Stimulated activated memory B cell treated with anti-CD40 and anti-IgM and Interleukin-4, amounts not matched to agents 10 μg/mL and 1 μg/mL and 100 μg/mL, for 72 hours (primary cell): ENCODE results near the gene ICAM5.
A peak's percentile ranks its signal among the peaks of the same experiment; 100 is the strongest.

ENCODE experiments used
- ATAC-seq: fragments of 150-1000 bp; cut with Tn5 transposase; 2 replicates; pipeline ENCODE4 v1.10.0; 2021
- H3K27ac Mint-ChIP-seq: one replicate; pipeline ENCODE4 v1.8.0; 2022; ENCODE audit warnings: mild to moderate bottlenecking, mixed read lengths
- H3K27me3 Mint-ChIP-seq: one replicate; pipeline ENCODE4 v1.8.0; 2022; ENCODE audit warnings: mixed read lengths
- H3K36me3 Mint-ChIP-seq: one replicate; pipeline ENCODE4 v1.8.0; 2022; ENCODE audit warnings: mixed read lengths
- H3K4me1 Mint-ChIP-seq: one replicate; pipeline ENCODE4 v1.8.0; 2022; ENCODE audit warnings: mixed read lengths
- H3K4me3 Mint-ChIP-seq: one replicate; pipeline ENCODE4 v1.8.0; 2022; ENCODE audit warnings: mild to moderate bottlenecking, moderate library complexity, mixed read lengths
- H3K9me3 Mint-ChIP-seq: one replicate; pipeline ENCODE4 v1.8.0; 2022; ENCODE audit warnings: mixed read lengths

Gene ICAM5

GRCh38 chr19:10283301-10284064 lies 6.3 kb upstream of the ICAM5 start:
- H3K4me3 Mint-ChIP-seq: no peak overlapping the region
- no peak for ATAC-seq
- H3K36me3 Mint-ChIP-seq: peaks cover 55% of the 10 kb centered on the region
- no peak overlapping the region for H3K27ac Mint-ChIP-seq
- peaks cover 2% of the 10 kb centered on the region for H3K9me3 Mint-ChIP-seq
- peaks cover 10% of the 10 kb centered on the region for H3K27me3 Mint-ChIP-seq
- peaks cover 54% of the 10 kb centered on the region for H3K4me1 Mint-ChIP-seq

GRCh38 chr19:10284065-10284959 lies 5.4 kb upstream of the ICAM5 start:
- H3K4me3 Mint-ChIP-seq: no peak overlapping the region
- H3K27me3 Mint-ChIP-seq: peaks cover 18% of the 10 kb centered on the region
- ATAC-seq: no peak
- H3K4me1 Mint-ChIP-seq: peaks cover 54% of the 10 kb centered on the region
- peaks cover 46% of the 10 kb centered on the region for H3K36me3 Mint-ChIP-seq
- no peak overlapping the region for H3K27ac Mint-ChIP-seq
- H3K9me3 Mint-ChIP-seq: peaks cover 2% of the 10 kb centered on the region

GRCh38 chr19:10284960-10285278 lies 4.8 kb upstream of the ICAM5 start:
- Mint-ChIP-seq H3K36me3 (peaks cover 40% of the 10 kb centered on the region), H3K4me1 (peaks cover 50% of the 10 kb centered on the region), H3K9me3 (peaks cover 2% of the 10 kb centered on the region), H3K4me3 (no peak overlapping the region), H3K27me3 (peaks cover 20% of the 10 kb centered on the region), H3K27ac (no peak overlapping the region)
- no peak for ATAC-seq

- no peak overlapping the region for H3K4me3 Mint-ChIP-seq
- H3K36me3 Mint-ChIP-seq: peaks cover 37% of the 10 kb centered on the region
- H3K27ac Mint-ChIP-seq: no peak overlapping the region
- peaks cover 2% of the 10 kb centered on the region for H3K9me3 Mint-ChIP-seq
- peaks cover 51% of the 10 kb centered on the region for H3K4me1 Mint-ChIP-seq
- no peak for ATAC-seq
- peaks cover 25% of the 10 kb centered on the region for H3K27me3 Mint-ChIP-seq
These were observed 4.4 kb upstream of the ICAM5 start for GRCh38 chr19:10285393-10285792.

- peaks cover 68% of the 10 kb centered on the region for H3K4me1 Mint-ChIP-seq
- H3K27ac Mint-ChIP-seq: peak within 1 kb of the TSS; percentile 55
- H3K4me3 Mint-ChIP-seq: peak within 1 kb of the TSS; percentile 50
These were observed 2.7 kb upstream of the ICAM5 start, which contains the start of gene ICAM4 for GRCh38 chr19:10286803-10287737. TSS of gene ICAM4 (plus strand) at chr19:10286955. CDS start at chr19:10287013, 58 bp downstream.

GRCh38 chr19:10288662-10289166 lies 1.0 kb upstream of the ICAM5 start:
- H3K36me3 Mint-ChIP-seq: peaks cover 35% of the 10 kb centered on the region
- no peak for ATAC-seq
- H3K27me3 Mint-ChIP-seq: peaks cover 58% of the 10 kb centered on the region
- peak overlapping the region; percentile 70 for H3K4me3 Mint-ChIP-seq
- peak overlapping the region; percentile 67 for H3K27ac Mint-ChIP-seq
- H3K9me3 Mint-ChIP-seq: peaks cover 5% of the 10 kb centered on the region
- peaks cover 84% of the 10 kb centered on the region for H3K4me1 Mint-ChIP-seq

More at GRCh38 chr19:10286803-10287737, 2.7 kb upstream of the ICAM5 start, which contains the start of gene ICAM4:
- Mint-ChIP-seq H3K27me3 (peaks cover 42% of the 10 kb centered on the region), H3K9me3 (peaks cover 4% of the 10 kb centered on the region), H3K36me3 (peaks cover 39% of the 10 kb centered on the region)
- peak; percentile 69 for ATAC-seq

- Mint-ChIP-seq H3K4me1 (peaks cover 84% of the 10 kb centered on the region), H3K27me3 (peaks cover 62% of the 10 kb centered on the region), H3K4me3 (peak overlapping the region; percentile 70), H3K27ac (peak overlapping the region; percentile 67), H3K36me3 (peaks cover 29% of the 10 kb centered on the region), H3K9me3 (peaks cover 5% of the 10 kb centered on the region)
- ATAC-seq: peak; percentile 48
These were observed 451 bp upstream of the ICAM5 start for GRCh38 chr19:10289167-10289835.

- Mint-ChIP-seq H3K4me3 (peak overlapping the region; percentile 72), H3K27ac (peak overlapping the region; percentile 67), H3K9me3 (peaks cover 5% of the 10 kb centered on the region), H3K36me3 (peaks cover 18% of the 10 kb centered on the region), H3K27me3 (peaks cover 73% of the 10 kb centered on the region), H3K4me1 (peaks cover 81% of the 10 kb centered on the region)
- no peak for ATAC-seq
These were observed 664 bp downstream of the ICAM5 start for GRCh38 chr19:10290357-10290875.

- Mint-ChIP-seq H3K27ac (peak overlapping the region; percentile 67), H3K27me3 (peaks cover 79% of the 10 kb centered on the region)
- ATAC-seq: peak; percentile 29
These were observed 1.3 kb downstream of the ICAM5 start for GRCh38 chr19:10290876-10291553.

GRCh38 chr19:10291554-10292205 lies 1.9 kb downstream of the ICAM5 start:
- H3K36me3 Mint-ChIP-seq: peaks cover 5% of the 10 kb centered on the region
- ATAC-seq: no peak
- H3K4me1 Mint-ChIP-seq: peaks cover 73% of the 10 kb centered on the region
- peaks cover 79% of the 10 kb centered on the region for H3K27me3 Mint-ChIP-seq
- peak overlapping the region; percentile 72 for H3K4me3 Mint-ChIP-seq
- peak overlapping the region; percentile 67 for H3K27ac Mint-ChIP-seq
- peaks cover 5% of the 10 kb centered on the region for H3K9me3 Mint-ChIP-seq

More at GRCh38 chr19:10290876-10291553, 1.3 kb downstream of the ICAM5 start:
- H3K4me1 Mint-ChIP-seq: peaks cover 80% of the 10 kb centered on the region
- peaks cover 5% of the 10 kb centered on the region for H3K9me3 Mint-ChIP-seq
- H3K36me3 Mint-ChIP-seq: peaks cover 12% of the 10 kb centered on the region
- H3K4me3 Mint-ChIP-seq: peak overlapping the region; percentile 72

- Mint-ChIP-seq H3K27me3 (peaks cover 79% of the 10 kb centered on the region), H3K27ac (peak overlapping the region; percentile 67), H3K9me3 (peaks cover 5% of the 10 kb centered on the region), H3K36me3 (peaks cover 5% of the 10 kb centered on the region), H3K4me1 (peaks cover 67% of the 10 kb centered on the region), H3K4me3 (peak overlapping the region; percentile 72)
- peak; percentile 49 for ATAC-seq
These were observed 2.5 kb downstream of the ICAM5 start for GRCh38 chr19:10292206-10292788.

GRCh38 chr19:10292789-10293636 lies 3.3 kb downstream of the ICAM5 start:
- Mint-ChIP-seq H3K4me3 (peak overlapping the region; percentile 19), H3K4me1 (peaks cover 60% of the 10 kb centered on the region), H3K9me3 (peaks cover 3% of the 10 kb centered on the region), H3K36me3 (peaks cover 5% of the 10 kb centered on the region), H3K27me3 (peaks cover 73% of the 10 kb centered on the region), H3K27ac (peak overlapping the region; percentile 1)
- ATAC-seq: no peak
